Activated naive CD8-positive, alpha-beta T cell (primary cell): ENCODE measurements around the gene MYO19.
A peak's percentile ranks its signal among the peaks of the same experiment; 100 is the strongest.
"Not testable (repeated sequence)": the region's sequence is repeated elsewhere in the genome, so short reads cannot be mapped to it uniquely, and the experiment has no call there.

Source experiments
- H3K27ac Mint-ChIP-seq: one replicate; pipeline ENCODE4 v1.8.0; 2021; ENCODE audit warnings: mixed read lengths
- H3K27me3 Mint-ChIP-seq: one replicate; pipeline ENCODE4 v1.8.0; 2021; ENCODE audit warnings: mixed read lengths
- H3K36me3 Mint-ChIP-seq: one replicate; pipeline ENCODE4 v1.8.0; 2021; ENCODE audit warnings: mixed read lengths
- H3K4me1 Mint-ChIP-seq: one replicate; pipeline ENCODE4 v1.8.0; 2021; ENCODE audit warnings: low read depth, mixed read lengths
- H3K4me3 Mint-ChIP-seq: one replicate; pipeline ENCODE4 v1.8.0; 2021; ENCODE audit warnings: mild to moderate bottlenecking, mixed read lengths
- H3K9me3 Mint-ChIP-seq: one replicate; pipeline ENCODE4 v1.8.0; 2021; ENCODE audit warnings: low read depth, mixed read lengths

Gene MYO19

DNA sequence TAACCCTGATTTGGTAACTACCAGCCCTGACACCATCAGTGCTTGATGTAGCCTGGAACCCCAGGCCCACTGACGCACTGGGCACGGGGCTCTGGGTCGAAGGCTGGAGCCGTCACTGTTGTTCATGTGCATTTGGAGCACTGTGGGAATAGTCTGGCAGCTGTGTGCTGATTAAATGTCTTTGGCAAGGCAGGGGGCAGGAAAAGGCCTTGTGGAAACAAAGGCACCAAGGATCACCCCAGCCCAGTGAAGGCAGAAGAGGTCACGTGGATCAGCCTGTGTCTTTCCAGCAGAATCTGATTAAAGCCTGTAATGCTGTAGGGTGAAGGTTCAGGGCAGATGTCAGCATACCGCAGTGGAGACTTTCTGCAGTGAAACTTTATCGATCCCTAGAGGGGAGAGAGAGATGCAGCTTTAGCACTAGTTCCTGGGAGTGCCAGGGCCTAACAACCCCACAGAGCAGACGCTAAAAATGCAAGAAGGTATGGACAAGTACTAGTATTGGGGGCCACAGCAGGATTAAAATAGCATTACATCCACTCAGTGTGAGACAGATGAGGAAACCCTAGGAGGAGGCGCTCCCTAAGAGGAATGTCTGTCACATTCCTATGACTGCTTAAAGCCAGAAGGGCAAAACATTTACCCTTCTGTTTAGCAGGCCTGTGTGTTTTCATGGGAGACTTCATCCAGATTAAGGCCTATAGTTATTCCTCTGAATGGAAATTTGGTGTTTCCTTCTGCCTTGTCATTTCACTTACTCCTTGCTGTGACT lies 38.5 kb downstream of the MYO19 start:
- H3K4me1 Mint-ChIP-seq = peaks cover 13% of the 10 kb centered on the region
- no peak overlapping the region for H3K4me3 Mint-ChIP-seq
- peaks cover 2% of the 10 kb centered on the region for H3K36me3 Mint-ChIP-seq
- no peaks in the 10 kb centered on the region for H3K9me3 Mint-ChIP-seq
- peak overlapping the region; percentile 54 for H3K27ac Mint-ChIP-seq
- no peaks in the 10 kb centered on the region for H3K27me3 Mint-ChIP-seq

DNA sequence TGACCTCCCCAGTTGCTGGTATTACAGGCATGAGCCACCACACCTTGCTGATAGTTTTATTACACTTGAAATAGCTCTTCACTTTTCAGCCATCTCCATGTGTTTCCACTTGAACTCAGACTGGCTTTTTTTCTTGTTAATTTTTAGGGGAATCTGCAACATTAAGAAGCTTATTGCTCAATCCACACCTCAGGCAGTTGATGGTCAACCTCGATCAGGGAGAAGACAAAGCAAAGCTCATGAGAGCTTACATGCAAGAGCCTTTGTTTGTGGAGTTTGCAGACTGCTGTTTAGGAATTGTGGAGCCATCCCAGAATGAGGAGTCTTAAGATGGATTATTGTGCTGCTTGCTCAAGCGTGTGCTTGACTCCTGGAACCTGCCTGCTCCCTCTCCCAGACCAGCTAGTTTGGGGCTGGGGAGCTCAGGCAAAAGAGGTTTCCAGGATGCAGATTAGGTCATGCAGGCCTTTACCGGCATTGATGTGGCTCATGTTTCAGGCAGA lies 39.5 kb downstream of the MYO19 start:
- H3K27me3 Mint-ChIP-seq = no peaks in the 10 kb centered on the region

DNA sequence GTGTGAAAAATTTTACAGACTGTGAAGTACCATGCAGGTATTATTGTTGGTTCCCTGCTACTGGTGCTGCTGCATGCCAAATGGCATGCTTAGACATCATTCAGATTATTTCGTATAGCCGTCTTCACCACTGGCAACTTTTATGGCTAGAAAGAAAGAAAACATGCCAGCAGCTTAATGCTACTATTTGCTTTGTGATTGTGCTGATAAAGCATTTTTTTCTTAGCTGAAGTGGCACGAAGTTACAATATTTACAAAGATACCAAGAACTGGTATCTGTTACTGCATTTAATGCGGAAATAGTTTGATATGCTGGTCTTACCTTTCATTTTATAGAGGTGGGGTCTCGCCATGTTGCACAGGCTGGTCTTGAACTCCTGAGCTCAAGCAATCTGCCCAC lies 40.0 kb downstream of the MYO19 start:
- Mint-ChIP-seq H3K4me1 (peaks cover 23% of the 10 kb centered on the region), H3K4me3 (no peak overlapping the region), H3K27ac (no peak overlapping the region), H3K9me3 (no peaks in the 10 kb centered on the region), H3K36me3 (peaks cover 6% of the 10 kb centered on the region), H3K27me3 (no peaks in the 10 kb centered on the region)

More for the DNA sequence above, 39.5 kb downstream of the MYO19 start:
- Mint-ChIP-seq H3K9me3 (no peaks in the 10 kb centered on the region), H3K27ac (no peak overlapping the region), H3K4me3 (no peak overlapping the region), H3K4me1 (peaks cover 19% of the 10 kb centered on the region), H3K36me3 (peaks cover 4% of the 10 kb centered on the region)

DNA sequence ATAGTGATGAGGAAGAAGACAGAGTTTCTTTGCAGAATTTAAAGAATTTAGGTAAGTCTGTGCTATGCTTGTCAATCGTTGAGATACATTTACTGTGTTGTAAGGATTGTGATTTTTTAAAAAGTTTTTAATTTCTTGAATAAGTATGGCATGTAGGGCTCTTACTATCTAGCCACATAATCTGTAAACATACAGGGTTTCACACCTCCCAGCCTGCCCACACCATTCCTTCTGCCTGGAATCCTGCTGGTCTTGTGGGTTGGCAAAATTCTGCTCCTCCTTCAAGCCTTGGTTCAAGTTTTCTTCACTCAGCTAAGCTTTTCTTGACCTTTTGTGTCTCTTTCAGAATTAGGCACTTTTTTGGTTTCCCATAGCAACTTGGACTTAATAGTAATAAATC lies 40.7 kb downstream of the MYO19 start:
- H3K36me3 Mint-ChIP-seq = peaks cover 11% of the 10 kb centered on the region
- H3K9me3 Mint-ChIP-seq = no peaks in the 10 kb centered on the region
- H3K4me1 Mint-ChIP-seq = peaks cover 29% of the 10 kb centered on the region
- H3K27me3 Mint-ChIP-seq = no peaks in the 10 kb centered on the region
- peak overlapping the region; percentile 76 for H3K27ac Mint-ChIP-seq
- no peak overlapping the region for H3K4me3 Mint-ChIP-seq

DNA sequence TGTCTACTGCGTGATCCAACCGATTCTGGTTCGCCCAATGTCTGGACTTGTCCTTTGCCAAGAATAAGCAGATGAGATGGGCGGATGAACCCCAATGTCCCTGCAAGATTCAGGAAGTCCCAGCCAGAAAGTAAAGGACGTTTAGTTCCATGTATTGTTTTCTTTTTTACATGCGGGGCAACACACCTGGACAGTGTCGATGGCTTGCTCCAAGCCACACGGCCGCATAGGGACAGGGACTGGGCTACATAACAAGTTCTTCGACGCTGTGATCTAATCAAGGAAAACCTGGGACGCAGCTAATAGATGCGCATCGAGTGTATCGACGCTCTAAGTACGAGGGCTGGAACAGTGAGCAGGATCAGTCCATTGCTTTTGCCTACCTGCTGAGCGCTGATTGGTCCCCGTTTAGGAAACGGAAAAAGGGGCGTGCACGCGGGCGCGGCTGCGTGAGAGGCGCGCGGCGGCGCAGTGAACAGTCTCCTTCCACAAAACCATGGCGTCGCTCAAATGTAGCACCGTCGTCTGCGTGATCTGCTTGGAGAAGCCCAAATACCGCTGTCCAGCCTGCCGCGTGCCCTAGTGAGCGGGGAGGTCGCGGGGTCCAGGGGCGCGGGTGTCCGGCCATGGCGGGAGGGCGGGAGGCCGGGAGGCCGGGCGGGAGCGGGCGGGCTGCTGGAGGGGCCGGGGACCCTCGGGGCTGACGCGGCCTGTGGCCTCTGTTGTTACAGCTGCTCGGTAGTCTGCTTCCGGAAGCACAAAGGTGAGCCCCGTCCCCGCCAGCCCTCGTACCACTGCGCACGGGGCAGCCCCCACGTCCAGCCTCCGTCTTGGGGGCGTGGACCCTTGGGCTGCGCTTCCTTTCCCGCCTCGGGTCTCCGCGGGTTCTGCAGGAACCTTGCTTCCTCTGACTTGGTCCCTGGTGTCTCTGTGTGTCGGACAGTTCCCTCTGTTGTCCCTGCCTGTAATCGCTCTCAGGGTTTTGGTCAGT lies 48.2 kb downstream of the MYO19 start, which contains the start of gene ZNHIT3:
Gene ZNHIT3, plus strand, starts transcription at position 478 of the 991 bp plus-strand sequence. Its CDS starts 19 bp downstream, at position 497.
- Mint-ChIP-seq H3K36me3 (peaks cover 16% of the 10 kb centered on the region), H3K4me3 (peak within 1 kb of the TSS; percentile 99), H3K9me3 (no peaks in the 10 kb centered on the region), H3K27me3 (peaks cover 8% of the 10 kb centered on the region), H3K27ac (peak within 1 kb of the TSS; percentile 100), H3K4me1 (peaks cover 51% of the 10 kb centered on the region)

DNA sequence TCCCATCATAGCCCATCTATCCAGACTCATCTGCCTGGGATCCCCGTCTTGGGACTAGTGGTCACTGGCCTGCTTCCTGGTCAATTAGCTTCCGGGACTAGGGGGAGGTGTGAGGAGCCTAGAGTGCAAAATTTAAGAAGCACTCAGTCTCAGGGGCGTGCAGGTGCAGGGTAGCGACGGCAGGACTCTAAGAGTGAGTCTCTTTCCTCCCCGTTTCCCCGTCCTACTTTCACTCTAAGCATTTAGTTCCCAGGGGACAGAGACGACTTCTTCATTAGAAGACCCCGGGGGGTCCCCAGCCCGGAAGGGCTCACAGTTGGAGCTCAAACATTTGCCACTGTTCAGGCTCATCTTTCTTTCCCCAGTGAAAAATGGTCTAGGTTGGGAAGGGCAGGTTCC lies 48.9 kb downstream of the MYO19 start:
- H3K27me3 Mint-ChIP-seq = peaks cover 10% of the 10 kb centered on the region
- no peaks in the 10 kb centered on the region for H3K9me3 Mint-ChIP-seq
- H3K36me3 Mint-ChIP-seq = peaks cover 16% of the 10 kb centered on the region
- peak overlapping the region; percentile 100 for H3K27ac Mint-ChIP-seq
- H3K4me1 Mint-ChIP-seq = peaks cover 46% of the 10 kb centered on the region
- H3K4me3 Mint-ChIP-seq = peak overlapping the region; percentile 99

DNA sequence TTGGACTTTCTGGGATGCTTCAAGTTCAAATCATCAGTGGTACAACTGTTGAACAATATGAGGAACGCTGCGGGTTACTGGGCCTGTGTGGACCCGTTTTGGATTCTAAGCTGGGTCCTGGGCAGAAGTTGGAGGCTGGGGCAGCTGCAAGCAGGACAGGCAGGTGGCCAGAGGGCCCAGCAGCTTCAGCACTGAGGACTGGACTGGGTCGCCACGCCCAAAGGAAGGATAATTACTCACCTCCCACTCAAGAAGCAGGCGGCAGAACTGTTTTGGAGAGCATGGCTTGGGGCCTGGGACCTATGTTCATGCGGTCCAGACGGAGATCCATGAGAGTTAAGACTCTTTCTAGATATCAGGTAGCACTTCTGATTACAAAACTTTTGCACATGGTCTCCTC lies 49.6 kb downstream of the MYO19 start:
- Mint-ChIP-seq H3K27ac (peak overlapping the region; percentile 34), H3K4me1 (peaks cover 41% of the 10 kb centered on the region), H3K9me3 (no peaks in the 10 kb centered on the region), H3K36me3 (peaks cover 14% of the 10 kb centered on the region), H3K27me3 (peaks cover 10% of the 10 kb centered on the region), H3K4me3 (peak overlapping the region; percentile 46)

DNA sequence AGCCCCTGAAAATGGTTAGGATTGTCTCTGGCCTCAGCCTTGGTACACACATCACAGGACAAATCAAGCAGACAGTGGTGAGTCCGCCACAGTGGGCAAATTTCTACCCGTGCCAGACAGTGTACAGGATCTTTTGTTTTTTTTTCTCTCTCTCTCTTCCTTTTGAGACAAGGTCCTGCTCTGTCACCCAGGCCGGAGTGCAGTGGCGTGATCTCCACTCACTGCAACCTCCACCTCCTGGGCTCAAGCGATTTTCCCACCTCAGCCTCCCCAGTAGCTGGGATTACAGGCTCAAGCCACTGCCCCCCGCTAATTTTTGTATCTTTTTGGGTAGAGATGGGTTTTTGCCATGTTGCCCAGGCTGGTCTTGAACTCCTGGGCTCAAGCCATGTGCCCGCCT lies 50.6 kb downstream of the MYO19 start:
- not testable (repeated sequence) for H3K9me3 Mint-ChIP-seq, H3K27me3 Mint-ChIP-seq, H3K36me3 Mint-ChIP-seq
- peaks cover 33% of the 10 kb centered on the region for H3K4me1 Mint-ChIP-seq
- peak overlapping the region; percentile 54 for H3K4me3 Mint-ChIP-seq
- peak overlapping the region; percentile 28 for H3K27ac Mint-ChIP-seq

DNA sequence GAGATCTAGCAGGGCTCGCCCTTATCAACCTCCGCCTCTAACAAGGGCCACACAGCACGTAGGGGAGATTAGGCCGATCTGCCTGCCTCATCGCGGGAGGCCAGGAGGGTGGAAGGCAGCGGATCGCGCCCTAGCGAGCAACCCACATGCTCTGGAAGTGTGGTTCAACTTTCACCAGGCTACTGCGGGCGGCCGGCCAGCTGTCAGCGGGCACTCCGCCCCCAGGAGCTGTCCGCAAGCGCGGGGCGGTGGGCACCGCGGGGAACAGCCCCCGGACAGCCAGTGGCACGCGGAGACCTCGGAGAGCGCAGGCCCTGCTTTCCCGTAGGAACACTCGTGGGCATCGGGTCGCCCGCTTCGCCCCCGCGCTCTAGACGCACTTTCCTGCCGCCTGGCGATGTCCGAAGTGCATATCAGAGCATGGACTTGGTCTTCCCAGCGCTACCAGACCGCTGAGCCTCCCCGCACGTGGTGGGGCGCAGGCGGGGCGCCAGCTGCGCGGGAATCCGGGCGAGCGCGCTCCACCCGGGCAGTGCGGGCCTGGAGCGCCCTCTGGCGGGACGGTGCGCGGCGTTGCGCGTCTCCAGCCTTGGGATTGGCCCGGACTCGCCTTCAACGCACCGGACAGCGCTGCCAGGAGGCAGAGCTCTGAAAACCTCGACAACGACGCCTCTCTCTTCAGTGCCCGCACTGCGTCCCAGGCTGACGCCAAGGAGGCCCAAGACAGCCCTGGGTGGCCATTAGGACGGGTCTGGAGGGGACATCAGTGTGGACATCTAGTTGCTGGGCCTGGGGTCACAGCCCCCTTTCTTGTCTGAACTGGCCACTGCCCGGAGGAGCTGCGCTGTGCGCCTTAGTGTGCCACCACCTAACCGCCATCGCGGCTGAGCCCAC lies 51.8 kb downstream of the MYO19 start:
- Mint-ChIP-seq H3K9me3 (no peaks in the 10 kb centered on the region), H3K36me3 (peaks cover 6% of the 10 kb centered on the region), H3K27me3 (peaks cover 10% of the 10 kb centered on the region), H3K4me1 (peaks cover 28% of the 10 kb centered on the region), H3K4me3 (peak overlapping the region; percentile 77), H3K27ac (peak overlapping the region; percentile 72)

DNA sequence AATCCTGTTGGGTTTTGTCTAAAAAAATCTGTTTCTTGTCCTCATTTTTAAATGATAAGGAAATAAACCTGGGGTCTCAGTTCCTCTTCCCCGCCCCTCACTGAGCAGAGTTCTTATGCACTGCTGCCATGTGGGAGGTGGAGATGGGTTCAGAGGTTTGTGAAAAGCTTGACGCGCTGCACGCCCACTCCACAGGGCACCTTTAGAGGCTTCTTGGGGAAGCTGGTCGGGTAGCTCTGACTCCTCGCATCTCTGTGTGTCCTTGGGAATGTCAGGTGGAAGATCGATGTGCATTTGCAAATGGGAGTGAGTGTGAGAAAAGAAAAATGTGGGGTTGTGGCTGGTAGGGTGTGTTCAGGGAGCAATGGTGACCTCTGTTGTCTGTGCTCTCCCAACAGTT lies 52.8 kb downstream of the MYO19 start:
- H3K4me3 Mint-ChIP-seq = peak overlapping the region; percentile 77
- no peaks in the 10 kb centered on the region for H3K9me3 Mint-ChIP-seq

DNA sequence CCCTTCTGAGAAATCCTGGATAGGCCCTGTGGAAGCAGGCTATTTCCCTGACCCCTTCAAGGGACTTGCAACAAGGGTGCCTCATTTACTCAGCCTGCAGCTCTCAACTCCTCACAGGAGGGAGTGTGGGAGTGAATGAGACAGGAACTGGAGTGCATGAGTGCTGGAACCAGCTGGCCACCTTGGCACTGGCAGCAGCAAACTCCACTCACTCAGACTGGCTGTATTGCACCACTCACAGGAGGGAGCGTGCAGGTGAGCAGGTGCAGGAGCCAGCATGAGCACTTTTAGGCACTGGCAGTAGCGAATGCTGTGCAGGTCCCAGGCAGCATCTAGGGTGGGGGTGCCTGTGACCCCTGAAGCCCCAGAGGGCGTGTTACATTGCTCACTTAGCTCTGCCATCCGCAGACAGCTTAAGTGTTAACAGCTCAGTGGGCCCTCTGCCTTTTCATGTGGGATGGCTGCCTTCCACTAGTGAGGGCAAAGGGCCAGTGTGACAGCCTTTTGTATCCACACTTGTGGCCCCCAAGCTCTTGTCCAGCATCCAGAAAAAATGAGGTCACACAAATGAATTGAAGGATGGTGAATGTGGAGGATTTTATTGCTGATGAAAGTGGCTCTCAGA lies 59.2 kb downstream of the MYO19 start:
- peaks cover 5% of the 10 kb centered on the region for H3K27me3 Mint-ChIP-seq
- no peaks in the 10 kb centered on the region for H3K36me3 Mint-ChIP-seq
- no peaks in the 10 kb centered on the region for H3K9me3 Mint-ChIP-seq
- no peaks in the 10 kb centered on the region for H3K4me1 Mint-ChIP-seq
- H3K4me3 Mint-ChIP-seq = no peak overlapping the region
- no peak overlapping the region for H3K27ac Mint-ChIP-seq

More for the DNA sequence above, 52.8 kb downstream of the MYO19 start:
- Mint-ChIP-seq H3K27ac (peak overlapping the region; percentile 72), H3K4me1 (peaks cover 22% of the 10 kb centered on the region), H3K36me3 (peaks cover 6% of the 10 kb centered on the region), H3K27me3 (peaks cover 11% of the 10 kb centered on the region)

DNA sequence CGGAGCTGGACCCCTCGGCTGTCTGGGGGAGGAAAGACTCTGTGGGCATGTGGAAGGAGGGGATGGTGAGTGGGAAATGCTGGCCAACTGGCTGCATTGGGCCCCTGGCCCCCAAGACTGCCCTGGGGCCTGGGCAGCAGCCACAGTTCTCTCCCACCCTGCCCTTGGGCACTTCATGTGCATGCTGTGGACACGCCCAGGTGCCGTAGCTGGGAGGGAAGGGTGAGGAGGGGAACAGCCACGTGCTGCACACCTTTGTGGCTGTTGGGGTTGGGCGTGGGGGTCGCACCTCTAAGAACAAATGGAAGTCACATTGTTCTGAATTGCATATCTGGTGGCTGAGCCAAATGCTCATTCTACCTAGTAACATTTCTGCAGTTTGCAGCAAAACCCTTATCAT lies 60.1 kb downstream of the MYO19 start:
- H3K27me3 Mint-ChIP-seq = peaks cover 5% of the 10 kb centered on the region
- no peaks in the 10 kb centered on the region for H3K9me3 Mint-ChIP-seq
- H3K4me3 Mint-ChIP-seq = no peak overlapping the region
- no peaks in the 10 kb centered on the region for H3K4me1 Mint-ChIP-seq
- no peaks in the 10 kb centered on the region for H3K36me3 Mint-ChIP-seq
- H3K27ac Mint-ChIP-seq = no peak overlapping the region

DNA sequence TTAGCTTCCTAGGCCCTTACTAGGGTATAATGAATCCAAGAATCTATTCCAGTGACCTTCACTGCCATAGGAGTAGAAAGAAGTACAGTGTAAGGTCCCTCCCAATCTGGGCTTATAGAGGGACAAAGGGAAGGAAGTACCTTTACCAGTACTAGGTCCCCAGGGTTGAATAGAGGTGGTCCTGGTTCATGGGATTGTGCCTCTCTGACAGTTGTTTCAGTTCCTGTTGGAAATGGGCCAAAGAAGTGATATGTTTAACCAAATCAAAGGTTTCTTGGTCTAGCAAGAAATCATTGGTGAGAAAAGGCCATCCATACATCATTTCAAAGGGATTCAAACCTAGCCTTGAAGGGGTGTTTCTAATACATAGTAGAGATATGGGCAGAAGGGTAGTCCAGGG lies 64.2 kb downstream of the MYO19 start:
- no peak overlapping the region for H3K27ac Mint-ChIP-seq
- peaks cover 2% of the 10 kb centered on the region for H3K36me3 Mint-ChIP-seq
- H3K9me3 Mint-ChIP-seq = no peaks in the 10 kb centered on the region
- H3K27me3 Mint-ChIP-seq = peaks cover 7% of the 10 kb centered on the region
- H3K4me3 Mint-ChIP-seq = no peak overlapping the region
- no peaks in the 10 kb centered on the region for H3K4me1 Mint-ChIP-seq

DNA sequence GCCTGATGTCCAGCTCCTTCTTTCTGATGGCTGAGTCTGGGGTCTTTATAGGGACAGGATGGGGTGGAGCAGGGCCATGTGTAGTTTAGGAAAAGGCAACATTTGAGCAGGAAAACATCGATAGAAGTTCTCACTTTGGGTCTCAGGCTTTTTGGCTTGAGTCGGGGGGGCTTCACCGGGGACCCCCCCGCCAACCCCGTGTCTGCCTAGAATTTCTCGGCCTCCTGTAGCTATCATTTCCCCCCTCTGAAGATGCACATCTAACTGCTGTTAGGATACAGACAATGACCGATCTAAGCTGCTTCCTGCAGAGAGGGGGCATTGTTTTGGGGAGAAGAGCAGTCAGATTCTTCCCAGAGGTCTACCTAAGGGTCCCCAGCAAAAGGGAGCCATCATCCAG lies 64.9 kb downstream of the MYO19 start:
- no peaks in the 10 kb centered on the region for H3K4me1 Mint-ChIP-seq
- H3K27me3 Mint-ChIP-seq = peaks cover 11% of the 10 kb centered on the region
- H3K36me3 Mint-ChIP-seq = peaks cover 2% of the 10 kb centered on the region
- H3K9me3 Mint-ChIP-seq = no peaks in the 10 kb centered on the region
- H3K27ac Mint-ChIP-seq = no peak overlapping the region
- no peak overlapping the region for H3K4me3 Mint-ChIP-seq
